Testis (tissue), 3 donors: ENCODE measurements around the gene PLCZ1. TPM values are rescaled to one million over a fixed set of nuclear protein-coding genes. Genes with fewer than 3 reads are reported as not detected.

Experiments used
- DNase-seq: peaks from one replicate; pipeline ENCODE4 v3.0.0-alpha.2; 2019
- H3K27ac ChIP-seq, 2 donors: fragments of 200-600 bp; sonication (generic); one replicate each; pipeline ENCODE4 v1.5.1; 2019
- H3K27me3 ChIP-seq: fragments of 200-600 bp; sonication (generic); one replicate; pipeline ENCODE4 v1.5.1; 2019
- H3K36me3 ChIP-seq: fragments of 200-600 bp; sonication (generic); one replicate; pipeline ENCODE4 v1.5.1; 2017; ENCODE audit warnings: low read depth; ENCODE audit errors: missing control alignments
- H3K4me1 ChIP-seq: fragments of 200-600 bp; sonication (generic); one replicate; pipeline ENCODE4 v1.5.1; 2019
- H3K4me3 ChIP-seq, 2 donors: fragments of 200-600 bp; sonication (generic); one replicate each; pipeline ENCODE4 v1.5.1; 2017 to 2019
- H3K9me3 ChIP-seq: fragments of 200-600 bp; sonication (generic); one replicate; pipeline ENCODE4 v1.5.1; 2017
- CTCF ChIP-seq, 3 experiments: fragments of 450-650 bp in 2 of 3; fragments of 200-600 bp in 1 of 3; sonication (generic) in 1 of 3; IDR thresholded peaks; one replicate each; pipeline ENCODE4 v1.5.1; 2016 to 2019; ENCODE audit warnings: antibody characterized with exemption in 3 of 3, mild to moderate bottlenecking in 2 of 3, moderate library complexity in 1 of 3
- POLR2A ChIP-seq: fragments of 450-650 bp; IDR thresholded peaks from one replicate; pipeline ENCODE4 v1.6.1; 2017; ENCODE audit warnings: antibody characterized with exemption, mild to moderate bottlenecking, moderate library complexity
- WGBS, 2 donors: methylation state at CpG; one replicate each; pipeline ENCODE4 v1.1.5; 2018; 5-methylcytosine and 5-hydroxymethylcytosine counted together
- intact Hi-C: fragments of 100-400 bp; cut with DNase I; formaldehyde crosslinking; loops from one replicate; pipeline ENCODE4 v1.15.1; 2023; ENCODE audit warnings: low total_unique reads
- polyA plus RNA-seq: library from polyadenylated mRNA; stranded (reverse); fragments of 350-450 nt; fragmentation: Illumina TruSeq; extraction: RNeasy Lipid Tissue Mini Kit (QIAGEN cat#74804); gene quantifications from one replicate; pipeline ENCODE4 v1.2.3, GENCODE V29; 2014; ENCODE audit warnings: low read depth, low replicate concordance; ENCODE audit not compliant: insufficient read depth
- total RNA-seq, 2 donors: library from RNA; depleted of rRNA; stranded (reverse); fragments of >200 nt; gene quantifications; one replicate each; pipeline ENCODE4 v1.2.3, GENCODE V29; 2016

The PLCZ1 gene
- total and polyA plus RNA-seq, 3 donors from 2014 or later: 13.4 to 62.8 (median 52.5) TPM

- DNase-seq: no peak
- Histone ChIP-seq H3K27ac (no peak overlapping the region), H3K9me3 (no peaks in the 10 kb centered on the region), H3K4me3 (no peak overlapping the region), H3K27me3 (no peaks in the 10 kb centered on the region), H3K4me1 (no peaks in the 10 kb centered on the region), H3K36me3 (no peaks in the 10 kb centered on the region)
- TF ChIP-seq CTCF (IDR thresholded peaks at IDR 0.05) (no peak), POLR2A (no peak)
- intact Hi-C loops: no loop called here
Observed at GRCh38 chr12:18652596-18652995, 85.2 kb downstream of the PLCZ1 start.

DNA sequence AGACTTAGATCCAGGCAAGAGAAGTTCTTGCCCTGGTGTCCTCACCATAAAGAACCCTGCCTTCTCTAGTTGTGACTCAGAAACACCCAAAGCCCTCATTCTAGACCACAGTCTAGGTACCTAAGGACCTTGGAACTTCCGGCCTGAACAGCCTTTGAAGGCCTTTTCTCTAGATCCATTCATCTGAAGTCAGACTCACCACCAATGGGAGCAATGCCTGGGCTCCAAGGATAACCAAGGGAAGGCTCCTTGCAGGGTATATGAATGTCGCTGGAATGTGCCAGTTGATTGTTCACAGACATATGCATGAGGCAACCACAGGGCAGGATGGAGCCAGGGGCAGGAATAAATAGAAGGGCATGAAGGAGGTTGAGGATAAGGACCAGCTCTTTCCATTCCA lies 86.3 kb downstream of the PLCZ1 start:
- WGBS, 2 donors: 88 to 100% methylated on average over 2 of the region's 2 CpGs
- no peaks in the 10 kb centered on the region for H3K4me1 ChIP-seq
- TF ChIP-seq POLR2A: no peak
- TF ChIP-seq CTCF (IDR thresholded peaks at IDR 0.05): no peak
- H3K36me3 ChIP-seq: no peaks in the 10 kb centered on the region
- no peak overlapping the region for H3K4me3 ChIP-seq
- no peaks in the 10 kb centered on the region for H3K27me3 ChIP-seq
- no peak overlapping the region for H3K27ac ChIP-seq
- DNase-seq: no peak
- intact Hi-C loops: no loop called here
- H3K9me3 ChIP-seq: no peaks in the 10 kb centered on the region

- H3K36me3 ChIP-seq: no peaks in the 10 kb centered on the region
- TF ChIP-seq POLR2A: no peak
- TF ChIP-seq CTCF (IDR thresholded peaks at IDR 0.05): no peak
- DNase-seq: no peak
- no peak overlapping the region for H3K27ac ChIP-seq
- H3K4me3 ChIP-seq: no peak overlapping the region
- H3K9me3 ChIP-seq: no peaks in the 10 kb centered on the region
- WGBS, 2 donors: 74 to 79% methylated on average over 6 of the region's 6 CpGs
- H3K4me1 ChIP-seq: no peaks in the 10 kb centered on the region
- no peaks in the 10 kb centered on the region for H3K27me3 ChIP-seq
- intact Hi-C loops: no loop called here
Observed at GRCh38 chr12:18646286-18646890, 91.4 kb downstream of the PLCZ1 start.

DNA sequence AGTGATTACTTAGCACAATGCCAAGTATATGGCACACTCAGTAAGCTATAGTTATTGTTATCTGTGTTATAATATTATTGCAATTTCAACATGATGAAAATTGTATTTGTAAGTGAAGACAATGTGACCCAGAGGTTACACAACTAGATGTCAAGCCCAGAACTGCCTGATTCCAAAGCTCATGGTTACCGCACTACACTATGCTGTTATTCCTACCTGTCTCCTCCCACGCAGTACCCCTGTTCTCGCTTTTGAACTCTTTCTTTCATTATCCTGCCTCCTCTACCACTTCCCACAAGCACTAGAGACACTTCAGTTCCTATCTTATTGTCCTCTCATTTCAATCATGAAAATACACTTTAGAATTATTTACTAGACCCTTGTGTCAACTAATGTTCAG lies 93.2 kb downstream of the PLCZ1 start:
- Histone ChIP-seq H3K27me3 (no peaks in the 10 kb centered on the region), H3K9me3 (no peaks in the 10 kb centered on the region), H3K36me3 (no peaks in the 10 kb centered on the region), H3K4me3 (no peak overlapping the region), H3K4me1 (no peaks in the 10 kb centered on the region), H3K27ac (no peak overlapping the region)
- no peak for DNase-seq
- intact Hi-C loops: no loop called here
- 87 to 91% methylated on average over 3 of the region's 3 CpGs for WGBS, 2 donors
- TF ChIP-seq POLR2A: no peak
- no peak for TF ChIP-seq CTCF (IDR thresholded peaks at IDR 0.05)

- TF ChIP-seq CTCF (IDR thresholded peaks at IDR 0.05): no peak
- Histone ChIP-seq H3K27me3 (no peaks in the 10 kb centered on the region), H3K9me3 (no peaks in the 10 kb centered on the region), H3K4me1 (no peaks in the 10 kb centered on the region), H3K4me3 (no peak overlapping the region), H3K36me3 (no peaks in the 10 kb centered on the region), H3K27ac (no peak overlapping the region)
- no peak for DNase-seq
- WGBS, 2 donors: 45 to 50% methylated on average over 5 of the region's 5 CpGs
- intact Hi-C loops: no loop called here
Observed at GRCh38 chr12:18643681-18644080, 94.1 kb downstream of the PLCZ1 start.
